HEK293 (cell line): ENCODE results near the gene PKP2.

Experiments used
- CTCF ChIA-PET: fragments of 350-600 bp; formaldehyde crosslinking; extraction: SDS; loops from one replicate; lab custom pipeline; 2021; ENCODE audit warnings: antibody characterized with exemption; lab: Yijun Ruan, JAX
- POLR2A ChIA-PET: fragments of 300-600 bp; formaldehyde crosslinking; extraction: SDS; loops from one replicate; lab custom pipeline; 2020; ENCODE audit warnings: antibody characterized with exemption, inconsistent platforms; lab: Yijun Ruan, JAX
- H3K27ac ChIP-seq: fragments of 200-500 bp; sonication (Bioruptor generic); 2 replicates; pipeline ENCODE4 v1.5.1; 2014; ENCODE audit warnings: low read depth, low read length, control low read depth, inconsistent platforms; ENCODE audit errors: extremely low read depth
- H3K36me3 ChIP-seq, 2 experiments: fragments of 200-500 bp in 1 of 2; sonication (Bioruptor generic) in 1 of 2; 1 replicate in 1 of 2; 2 replicates in 1 of 2; pipeline ENCODE4 v1.5.1; 2014 to 2017; ENCODE audit warnings: inconsistent platforms in 2 of 2, low read length in 2 of 2; ENCODE audit not compliant: control insufficient read depth in 2 of 2, insufficient read depth in 1 of 2
- H3K4me1 ChIP-seq: fragments of 200-500 bp; sonication (Bioruptor generic); 2 replicates; pipeline ENCODE4 v1.5.1; 2014; ENCODE audit warnings: mild to moderate bottlenecking, low read length, inconsistent platforms; ENCODE audit not compliant: control insufficient read depth, insufficient read depth
- H3K4me3 ChIP-seq: 2 replicates; pipeline ENCODE4 v1.5.1; 2011; ENCODE audit warnings: low read depth, mild to moderate bottlenecking, control low read depth, low read length, moderate library complexity
- H3K9me3 ChIP-seq: fragments of 200-500 bp; sonication (Bioruptor generic); 2 replicates; pipeline ENCODE4 v1.5.1; 2014; ENCODE audit warnings: low read depth, low read length, inconsistent platforms; ENCODE audit not compliant: control insufficient read depth, insufficient read depth
- IKZF3 ChIP-seq: fragments of 450-650 bp; IDR thresholded peaks from 2 replicates; pipeline ENCODE4 v1.5.0; 2018; ENCODE audit warnings: missing biosample characterization, mild to moderate bottlenecking, missing genetic modification characterization, moderate library complexity
- PRDM1 ChIP-seq: fragments of 450-650 bp; formaldehyde crosslinking; IDR thresholded peaks from 2 replicates; pipeline ENCODE4; 2016; ENCODE audit warnings: missing biosample characterization, missing genetic modification characterization
- YY1 ChIP-seq: fragments of 450-650 bp; formaldehyde crosslinking; IDR thresholded peaks from 2 replicates; pipeline ENCODE4 v1.5.1; 2018; ENCODE audit warnings: missing biosample characterization, missing genetic modification characterization
- YY2 ChIP-seq: fragments of 450-650 bp; formaldehyde crosslinking; IDR thresholded peaks from 2 replicates; pipeline ENCODE4 v1.5.1; 2016; ENCODE audit warnings: missing biosample characterization, missing genetic modification characterization
- ZFP37 ChIP-seq: fragments of 450-650 bp; formaldehyde crosslinking; IDR thresholded peaks from 2 replicates; pipeline ENCODE4 v1.5.1; 2016; ENCODE audit warnings: missing biosample characterization, missing genetic modification characterization
- ZIC2 ChIP-seq: fragments of 450-650 bp; formaldehyde crosslinking; IDR thresholded peaks from 2 replicates; pipeline ENCODE4 v1.5.1; 2016; ENCODE audit warnings: missing biosample characterization, missing genetic modification characterization
- ZNF175 ChIP-seq: fragments of 450-650 bp; formaldehyde crosslinking; IDR thresholded peaks from 2 replicates; pipeline ENCODE4 v1.5.1; 2016; ENCODE audit warnings: missing biosample characterization, missing genetic modification characterization
- ZNF184 ChIP-seq: fragments of 450-650 bp; IDR thresholded peaks from 2 replicates; pipeline ENCODE4 v1.5.1; 2018; ENCODE audit warnings: missing biosample characterization, mild to moderate bottlenecking, missing genetic modification characterization
- ZNF214 ChIP-seq: fragments of 450-650 bp; formaldehyde crosslinking; IDR thresholded peaks from 2 replicates; pipeline ENCODE4 v1.5.1; 2017; ENCODE audit warnings: missing biosample characterization, mild to moderate bottlenecking, missing genetic modification characterization, borderline replicate concordance
- ZNF311 ChIP-seq: fragments of 450-650 bp; formaldehyde crosslinking; IDR thresholded peaks from 2 replicates; pipeline ENCODE4 v1.5.1; 2017; ENCODE audit warnings: missing biosample characterization, missing genetic modification characterization, borderline replicate concordance
- ZNF37A ChIP-seq: fragments of 450-650 bp; IDR thresholded peaks from 2 replicates; pipeline ENCODE4 v1.5.1; 2018; ENCODE audit warnings: missing biosample characterization, missing genetic modification characterization
- ZNF391 ChIP-seq: fragments of 450-650 bp; formaldehyde crosslinking; IDR thresholded peaks from 2 replicates; pipeline ENCODE4 v1.5.1; 2016; ENCODE audit warnings: low read depth, missing biosample characterization, missing genetic modification characterization, borderline replicate concordance
- ZNF510 ChIP-seq: fragments of 450-650 bp; formaldehyde crosslinking; IDR thresholded peaks from 2 replicates; pipeline ENCODE4 v1.5.1; 2018; ENCODE audit warnings: mild to moderate bottlenecking, missing genetic modification characterization, missing biosample characterization; ENCODE audit not compliant: insufficient replicate concordance
- ZNF530 ChIP-seq: fragments of 450-650 bp; formaldehyde crosslinking; IDR thresholded peaks from 2 replicates; pipeline ENCODE4 v1.5.1; 2016; ENCODE audit warnings: low read depth, missing biosample characterization, missing genetic modification characterization
- ZNF585B ChIP-seq: fragments of 450-650 bp; formaldehyde crosslinking; IDR thresholded peaks from 2 replicates; pipeline ENCODE4 v1.5.1; 2016; ENCODE audit warnings: missing biosample characterization, missing genetic modification characterization
- ZNF623 ChIP-seq: fragments of 450-650 bp; formaldehyde crosslinking; IDR thresholded peaks from 2 replicates; pipeline ENCODE4 v1.5.1; 2016; ENCODE audit warnings: missing biosample characterization, missing genetic modification characterization
- TF ChIP-seq, protein P1 (sequence below): fragments of 450-650 bp; formaldehyde crosslinking; IDR thresholded peaks from 2 replicates; pipeline ENCODE4 v1.5.1; 2016; ENCODE audit warnings: missing biosample characterization, missing genetic modification characterization
- TF ChIP-seq, protein P2 (sequence below): fragments of 450-650 bp; formaldehyde crosslinking; IDR thresholded peaks from 2 replicates; pipeline ENCODE4 v1.5.1; 2016; ENCODE audit warnings: missing biosample characterization, missing genetic modification characterization
- TF ChIP-seq, protein P3 (sequence below): fragments of 450-650 bp; formaldehyde crosslinking; IDR thresholded peaks from 2 replicates; pipeline ENCODE4; 2016; ENCODE audit warnings: missing biosample characterization, missing genetic modification characterization
- TF ChIP-seq, protein P4 (sequence below): fragments of 450-650 bp; formaldehyde crosslinking; IDR thresholded peaks from 2 replicates; pipeline ENCODE4 v1.5.1; 2016; ENCODE audit warnings: missing biosample characterization, missing genetic modification characterization, borderline replicate concordance
- TF ChIP-seq, protein P5 (sequence below): sonication (generic); formaldehyde crosslinking; IDR thresholded peaks from 2 replicates; pipeline ENCODE4 v1.8.1; 2022; ENCODE audit warnings: mild to moderate bottlenecking, moderate library complexity, missing genetic modification reagents

Gene PKP2

DNA sequence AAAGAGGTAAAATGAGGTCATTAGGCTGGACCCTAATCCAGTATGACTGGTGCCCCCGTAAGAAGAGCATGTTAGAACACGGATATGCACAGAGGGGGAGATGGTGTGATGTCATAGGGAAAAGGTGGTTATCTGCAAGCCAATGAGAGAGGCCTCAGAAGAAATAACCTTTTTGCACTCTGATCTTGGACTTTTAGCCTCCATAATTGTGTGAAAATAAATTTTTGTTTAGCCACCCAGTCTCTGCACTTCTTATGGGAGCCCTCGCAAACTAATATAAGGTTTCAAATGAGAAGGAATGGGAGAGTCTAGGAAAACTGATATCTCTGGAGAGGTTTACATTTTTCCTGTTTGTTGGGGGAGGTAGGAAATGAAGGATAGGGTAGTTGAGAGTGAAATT lies 43.2 kb upstream of the PKP2 start:
- POLR2A ChIA-PET = no interaction called here
- CTCF ChIA-PET = no interaction called here
- H3K9me3 ChIP-seq = no peaks in the 10 kb centered on the region
- no peaks in the 10 kb centered on the region for H3K36me3 ChIP-seq
- no peaks in the 10 kb centered on the region for H3K4me1 ChIP-seq
- H3K4me3 ChIP-seq = no peak overlapping the region
- TF ChIP-seq ZNF510 (tag by site-specific recombination) = peak; percentile 79
- no peak for TF ChIP-seq ZIC2
- TF ChIP-seq, all 188 proteins: peak for 1
- H3K27ac ChIP-seq = no peak overlapping the region

DNA sequence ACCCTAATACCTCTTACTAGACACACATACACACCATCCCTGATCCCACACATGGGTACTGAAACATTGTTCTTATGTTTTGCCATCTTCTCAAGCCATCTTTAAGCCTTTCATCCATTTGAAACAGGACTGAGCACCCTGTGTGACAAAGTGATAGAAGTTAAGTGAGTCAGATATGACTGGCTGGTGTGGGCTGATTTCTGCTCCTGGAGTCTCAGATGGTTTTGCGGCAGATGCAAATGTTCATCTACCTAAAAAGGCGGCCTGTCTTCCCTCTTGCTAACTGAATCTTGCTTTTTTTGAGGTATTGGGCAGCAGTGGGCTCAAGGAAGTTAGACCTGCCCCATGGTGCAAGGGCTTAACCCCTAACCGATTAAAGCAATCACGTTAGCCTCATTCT lies 30.4 kb upstream of the PKP2 start:
- ChIA-PET POLR2A (no interaction called here), CTCF (interaction anchor here (0.7 kb wide), 1 partner anchor 8 kb away, joined by 3 read pairs; no protein-coding TSS in a partner anchor)
- TF ChIP-seq, protein P1, sequence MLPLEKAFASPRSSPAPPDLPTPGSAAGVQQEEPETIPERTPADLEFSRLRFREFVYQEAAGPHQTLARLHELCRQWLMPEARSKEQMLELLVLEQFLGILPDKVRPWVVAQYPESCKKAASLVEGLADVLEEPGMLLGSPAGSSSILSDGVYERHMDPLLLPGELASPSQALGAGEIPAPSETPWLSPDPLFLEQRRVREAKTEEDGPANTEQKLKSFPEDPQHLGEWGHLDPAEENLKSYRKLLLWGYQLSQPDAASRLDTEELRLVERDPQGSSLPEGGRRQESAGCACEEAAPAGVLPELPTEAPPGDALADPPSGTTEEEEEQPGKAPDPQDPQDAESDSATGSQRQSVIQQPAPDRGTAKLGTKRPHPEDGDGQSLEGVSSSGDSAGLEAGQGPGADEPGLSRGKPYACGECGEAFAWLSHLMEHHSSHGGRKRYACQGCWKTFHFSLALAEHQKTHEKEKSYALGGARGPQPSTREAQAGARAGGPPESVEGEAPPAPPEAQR (tag by site-specific recombination) = no peak
- TF ChIP-seq ZNF623 (tag by site-specific recombination) (no peak), ZNF37A (tag by site-specific recombination) (no peak), ZNF585B (no peak), ZNF530 (no peak), ZNF311 (no peak), ZNF184 (tag by site-specific recombination) (no peak), ZNF391 (tag by site-specific recombination) (no peak), ZFP37 (no peak), YY1 (tag by site-specific recombination) (no peak), ZNF175 (tag by site-specific recombination) (no peak), ZNF510 (tag by site-specific recombination) (no peak), YY2 (no peak), IKZF3 (tag by site-specific recombination) (no peak), ZNF214 (tag by site-specific recombination) (no peak), PRDM1 (tag by site-specific recombination) (no peak)
- TF ChIP-seq, protein P2, sequence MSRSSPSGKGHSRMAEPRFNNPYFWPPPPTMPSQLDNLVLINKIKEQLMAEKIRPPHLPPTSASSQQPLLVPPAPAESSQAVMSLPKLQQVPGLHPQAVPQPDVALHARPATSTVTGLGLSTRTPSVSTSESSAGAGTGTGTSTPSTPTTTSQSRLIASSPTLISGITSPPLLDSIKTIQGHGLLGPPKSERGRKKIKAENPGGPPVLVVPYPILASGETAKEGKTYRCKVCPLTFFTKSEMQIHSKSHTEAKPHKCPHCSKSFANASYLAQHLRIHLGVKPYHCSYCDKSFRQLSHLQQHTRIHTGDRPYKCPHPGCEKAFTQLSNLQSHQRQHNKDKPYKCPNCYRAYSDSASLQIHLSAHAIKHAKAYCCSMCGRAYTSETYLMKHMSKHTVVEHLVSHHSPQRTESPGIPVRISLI (tag by site-specific recombination) = no peak
- TF ChIP-seq, protein P3, sequence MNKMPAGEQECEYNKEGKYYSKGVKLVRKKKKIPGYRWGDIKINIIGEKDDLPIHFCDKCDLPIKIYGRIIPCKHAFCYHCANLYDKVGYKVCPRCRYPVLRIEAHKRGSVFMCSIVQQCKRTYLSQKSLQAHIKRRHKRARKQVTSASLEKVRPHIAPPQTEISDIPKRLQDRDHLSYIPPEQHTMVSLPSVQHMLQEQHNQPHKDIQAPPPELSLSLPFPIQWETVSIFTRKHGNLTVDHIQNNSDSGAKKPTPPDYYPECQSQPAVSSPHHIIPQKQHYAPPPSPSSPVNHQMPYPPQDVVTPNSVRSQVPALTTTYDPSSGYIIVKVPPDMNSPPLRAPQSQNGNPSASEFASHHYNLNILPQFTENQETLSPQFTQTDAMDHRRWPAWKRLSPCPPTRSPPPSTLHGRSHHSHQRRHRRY (tag by site-specific recombination) = no peak
- TF ChIP-seq, protein P4, sequence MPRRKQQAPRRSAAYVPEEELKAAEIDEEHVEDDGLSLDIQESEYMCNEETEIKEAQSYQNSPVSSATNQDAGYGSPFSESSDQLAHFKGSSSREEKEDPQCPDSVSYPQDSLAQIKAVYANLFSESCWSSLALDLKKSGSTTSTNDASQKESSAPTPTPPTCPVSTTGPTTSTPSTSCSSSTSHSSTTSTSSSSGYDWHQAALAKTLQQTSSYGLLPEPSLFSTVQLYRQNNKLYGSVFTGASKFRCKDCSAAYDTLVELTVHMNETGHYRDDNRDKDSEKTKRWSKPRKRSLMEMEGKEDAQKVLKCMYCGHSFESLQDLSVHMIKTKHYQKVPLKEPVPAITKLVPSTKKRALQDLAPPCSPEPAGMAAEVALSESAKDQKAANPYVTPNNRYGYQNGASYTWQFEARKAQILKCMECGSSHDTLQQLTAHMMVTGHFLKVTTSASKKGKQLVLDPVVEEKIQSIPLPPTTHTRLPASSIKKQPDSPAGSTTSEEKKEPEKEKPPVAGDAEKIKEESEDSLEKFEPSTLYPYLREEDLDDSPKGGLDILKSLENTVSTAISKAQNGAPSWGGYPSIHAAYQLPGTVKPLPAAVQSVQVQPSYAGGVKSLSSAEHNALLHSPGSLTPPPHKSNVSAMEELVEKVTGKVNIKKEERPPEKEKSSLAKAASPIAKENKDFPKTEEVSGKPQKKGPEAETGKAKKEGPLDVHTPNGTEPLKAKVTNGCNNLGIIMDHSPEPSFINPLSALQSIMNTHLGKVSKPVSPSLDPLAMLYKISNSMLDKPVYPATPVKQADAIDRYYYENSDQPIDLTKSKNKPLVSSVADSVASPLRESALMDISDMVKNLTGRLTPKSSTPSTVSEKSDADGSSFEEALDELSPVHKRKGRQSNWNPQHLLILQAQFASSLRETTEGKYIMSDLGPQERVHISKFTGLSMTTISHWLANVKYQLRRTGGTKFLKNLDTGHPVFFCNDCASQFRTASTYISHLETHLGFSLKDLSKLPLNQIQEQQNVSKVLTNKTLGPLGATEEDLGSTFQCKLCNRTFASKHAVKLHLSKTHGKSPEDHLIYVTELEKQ = no peak
- TF ChIP-seq, protein P5, sequence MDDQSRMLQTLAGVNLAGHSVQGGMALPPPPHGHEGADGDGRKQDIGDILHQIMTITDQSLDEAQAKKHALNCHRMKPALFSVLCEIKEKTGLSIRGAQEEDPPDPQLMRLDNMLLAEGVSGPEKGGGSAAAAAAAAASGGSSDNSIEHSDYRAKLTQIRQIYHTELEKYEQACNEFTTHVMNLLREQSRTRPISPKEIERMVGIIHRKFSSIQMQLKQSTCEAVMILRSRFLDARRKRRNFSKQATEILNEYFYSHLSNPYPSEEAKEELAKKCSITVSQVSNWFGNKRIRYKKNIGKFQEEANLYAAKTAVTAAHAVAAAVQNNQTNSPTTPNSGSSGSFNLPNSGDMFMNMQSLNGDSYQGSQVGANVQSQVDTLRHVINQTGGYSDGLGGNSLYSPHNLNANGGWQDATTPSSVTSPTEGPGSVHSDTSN (CRISPR knock-in tag) = no peak
- Histone ChIP-seq H3K9me3 (no peaks in the 10 kb centered on the region), H3K4me1 (no peaks in the 10 kb centered on the region), H3K27ac (no peak overlapping the region), H3K4me3 (no peak overlapping the region), H3K36me3 (no peaks in the 10 kb centered on the region)
